GM20431 (cell line): ENCODE measurements around the gene GAREM1.

ENCODE experiments used
- in situ Hi-C: fragments of 300-500 bp; cut with MseI, MboI; formaldehyde crosslinking; loops from one replicate; pipeline ENCODE4 v1.15.0; 2020; ENCODE audit warnings: low sequenced_read_pairs; ENCODE audit not compliant: unreplicated experiment

GAREM1 gene

GRCh38 chr18:32429402-32429801, 41.3 kb downstream of the GAREM1 start:
- in situ Hi-C loops: no loop called here

GRCh38 chr18:32427084-32427900, 43.4 kb downstream of the GAREM1 start:
- in situ Hi-C loops: no loop called here

- in situ Hi-C loops: no loop called here
Measured at GRCh38 chr18:32425466-32425865, 45.2 kb downstream of the GAREM1 start.

- in situ Hi-C loops: no loop called here
Measured at GRCh38 chr18:32424696-32425095, 46.0 kb downstream of the GAREM1 start.

- in situ Hi-C loops: no loop called here
Measured at GRCh38 chr18:32422978-32423740, 47.5 kb downstream of the GAREM1 start.

- in situ Hi-C loops: no loop called here
Measured at GRCh38 chr18:32422201-32422600, 48.5 kb downstream of the GAREM1 start.

- in situ Hi-C loops: no loop called here
Measured at GRCh38 chr18:32420084-32420750, 50.5 kb downstream of the GAREM1 start.

GRCh38 chr18:32418148-32418547, 52.5 kb downstream of the GAREM1 start:
- in situ Hi-C loops: no loop called here

GRCh38 chr18:32405588-32405987, 65.1 kb downstream of the GAREM1 start:
- in situ Hi-C loops: no loop called here

GRCh38 chr18:32401621-32402020, 69.1 kb downstream of the GAREM1 start:
- in situ Hi-C loops: no loop called here

- in situ Hi-C loops: no loop called here
Measured at GRCh38 chr18:32393407-32393806, 77.3 kb downstream of the GAREM1 start.

GRCh38 chr18:32391126-32391525, 79.6 kb downstream of the GAREM1 start:
- in situ Hi-C loops: no loop called here

- in situ Hi-C loops: no loop called here
Measured at GRCh38 chr18:32389858-32390257, 80.8 kb downstream of the GAREM1 start.

- in situ Hi-C loops: no loop called here
Measured at GRCh38 chr18:32389191-32389590, 81.5 kb downstream of the GAREM1 start.

GRCh38 chr18:32386471-32386870, 84.2 kb downstream of the GAREM1 start:
- in situ Hi-C loops: no loop called here

- in situ Hi-C loops: no loop called here
Measured at GRCh38 chr18:32383050-32383819, 87.4 kb downstream of the GAREM1 start.

- in situ Hi-C loops: no loop called here
Measured at GRCh38 chr18:32381761-32382160, 88.9 kb downstream of the GAREM1 start.

GRCh38 chr18:32380559-32380958, 90.1 kb downstream of the GAREM1 start:
- in situ Hi-C loops: no loop called here

- in situ Hi-C loops: no loop called here
Measured at GRCh38 chr18:32379891-32380290, 90.8 kb downstream of the GAREM1 start.

- in situ Hi-C loops: no loop called here
Measured at GRCh38 chr18:32378705-32379104, 92.0 kb downstream of the GAREM1 start.
